Keratinocyte (primary cell): Measurements from ENCODE around the gene C7orf33. TPM values are rescaled to one million over a fixed set of nuclear protein-coding genes. Genes with fewer than 3 reads are reported as not detected.

Experiments
- DNase-seq: peaks from one replicate; pipeline ENCODE4 v3.0.0-alpha.2; 2011; ENCODE audit warnings: low read depth, missing footprints, low spot score
- FAIRE-seq: peaks from 2 replicates; lab custom pipeline; 2011; peaks lifted over from hg19 to GRCh38; lab: Jason Lieb, UNC
- H2AFZ ChIP-seq: 2 replicates; pipeline ENCODE4 v1.6.0; 2012; ENCODE audit warnings: low read length, control low read depth, inconsistent platforms; ENCODE audit not compliant: control insufficient read depth
- H3K27ac ChIP-seq: 2 replicates; pipeline ENCODE4 v1.5.1; 2011; ENCODE audit warnings: low read length; ENCODE audit not compliant: control insufficient read depth, insufficient read depth
- H3K27me3 ChIP-seq: 3 replicates; pipeline ENCODE4 v1.6.0; 2011; ENCODE audit warnings: low read length; ENCODE audit not compliant: control insufficient read depth, insufficient read depth; ENCODE audit errors: extremely low read depth
- H3K36me3 ChIP-seq, 2 experiments: 2 replicates in 1 of 2; 3 replicates in 1 of 2; pipeline ENCODE4 v1.5.1; 2011; ENCODE audit warnings: low read length in 2 of 2, mild to moderate bottlenecking in 1 of 2; ENCODE audit not compliant: control insufficient read depth in 2 of 2, insufficient read depth in 2 of 2; ENCODE audit errors: extremely low read depth in 1 of 2
- H3K4me1 ChIP-seq: 3 replicates; pipeline ENCODE4 v1.5.1; 2011; ENCODE audit warnings: low read length; ENCODE audit not compliant: control insufficient read depth, insufficient read depth; ENCODE audit errors: extremely low read depth
- H3K4me2 ChIP-seq: 3 replicates; pipeline ENCODE4 v1.6.0; 2011; ENCODE audit warnings: low read depth, low read length; ENCODE audit not compliant: control insufficient read depth, insufficient read depth; ENCODE audit errors: extremely low read depth
- H3K4me3 ChIP-seq, 3 experiments: fragments of 200-600 bp in 1 of 3; sonication (generic) in 1 of 3; 2 replicates in 2 of 3; 3 replicates in 1 of 3; pipeline ENCODE4 v1.5.1; 2011 to 2016; ENCODE audit warnings: low read length in 3 of 3, mild to moderate bottlenecking in 3 of 3, control low read depth in 2 of 3, inconsistent platforms in 1 of 3, low read depth in 1 of 3, mixed read lengths in 1 of 3, mixed run types in 1 of 3, moderate library complexity in 1 of 3; ENCODE audit not compliant: control insufficient read depth in 2 of 3, insufficient read depth in 2 of 3; ENCODE audit errors: extremely low read depth in 1 of 3
- H3K79me2 ChIP-seq: 2 replicates; pipeline ENCODE4 v1.6.0; 2012; ENCODE audit warnings: low read length; ENCODE audit not compliant: control insufficient read depth, insufficient read depth
- H3K9ac ChIP-seq: 3 replicates; pipeline ENCODE4 v1.6.0; 2011; ENCODE audit warnings: low read length; ENCODE audit not compliant: control insufficient read depth, insufficient read depth; ENCODE audit errors: extremely low read depth
- H3K9me1 ChIP-seq: 3 replicates; pipeline ENCODE4 v1.6.0; 2011; ENCODE audit warnings: low read length; ENCODE audit not compliant: control insufficient read depth, insufficient read depth; ENCODE audit errors: extremely low read depth
- H3K9me3 ChIP-seq: 2 replicates; pipeline ENCODE4 v1.5.1; 2012; ENCODE audit warnings: low read depth, low read length; ENCODE audit not compliant: control insufficient read depth
- H4K20me1 ChIP-seq: 3 replicates; pipeline ENCODE4 v1.6.0; 2011; ENCODE audit warnings: low read length; ENCODE audit not compliant: control insufficient read depth, insufficient read depth; ENCODE audit errors: extremely low read depth
- EZH2 ChIP-seq: IDR thresholded peaks from one replicate; pipeline ENCODE4 v1.6.1; 2012; ENCODE audit warnings: inconsistent platforms, mild to moderate bottlenecking, low read length, moderate library complexity
- dilution Hi-C: fragments of 300-500 bp; cut with MboI; formaldehyde crosslinking; loops from one replicate; pipeline ENCODE4 v1.7.0; 2020; ENCODE audit warnings: low sequenced_read_pairs; ENCODE audit not compliant: extremely low pct_ligation_motif_present
- polyA plus RNA-seq, 5 experiments: library from polyadenylated mRNA; depleted of rRNA in 3 of 5; stranded (reverse) in 3 of 5; stranded (forward) in 1 of 5; unstranded in 1 of 5; fragments of >200 nt; gene quantifications; 1 replicate in 1 of 5; 2 replicates in 3 of 5; 3 replicates in 1 of 5; pipeline versions ENCODE4 v1.2.1 to v1.2.3, GENCODE V29; 2011 to 2012; ENCODE audit warnings: missing spikeins in 2 of 5, low read depth in 1 of 5, low replicate concordance in 1 of 5
- TF ChIP-seq, protein P1 (sequence below), 3 experiments: IDR thresholded peaks in 1 of 3; conservative IDR thresholded peaks in 1 of 3; optimal IDR thresholded peaks in 1 of 3; 2 replicates in 2 of 3; 3 replicates in 1 of 3; pipeline versions ENCODE3 to v1.5.1; 2011; ENCODE audit warnings: low read length in 3 of 3, mild to moderate bottlenecking in 3 of 3, moderate library complexity in 2 of 3, control low read depth in 1 of 3, inconsistent platforms in 1 of 3; ENCODE audit not compliant: insufficient read depth in 2 of 3; ENCODE audit errors: extremely low read depth in 1 of 3

Gene C7orf33
- polyA plus RNA-seq, 1 donor (not counting 4 experiments of a cell fraction or from before 2014, with no cell fraction given): not detected

DNA sequence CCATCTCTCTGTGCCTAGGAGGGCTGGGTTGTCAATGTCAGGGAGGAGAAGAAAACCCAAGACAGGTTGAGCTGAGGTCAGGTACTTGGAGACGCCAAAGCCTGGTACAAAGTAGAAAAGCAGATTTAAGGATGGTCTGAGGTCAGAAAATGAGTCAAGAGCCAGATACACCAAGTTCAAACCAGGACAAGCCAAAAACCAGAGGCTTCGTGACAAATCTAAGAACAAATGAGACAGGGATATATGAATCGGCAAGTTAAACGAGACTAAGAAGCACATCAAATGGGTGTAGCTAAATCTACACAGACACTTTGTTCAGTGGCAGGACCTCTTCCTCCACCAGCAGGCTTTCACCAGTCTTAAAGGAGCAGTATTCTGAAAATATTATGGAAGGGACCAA lies 34.2 kb downstream of the C7orf33 start:
- Histone ChIP-seq H4K20me1 (no peaks in the 10 kb centered on the region), H3K36me3 (no peaks in the 10 kb centered on the region), H3K9me1 (no peaks in the 10 kb centered on the region), H3K9me3 (no peaks in the 10 kb centered on the region), H3K4me1 (no peaks in the 10 kb centered on the region), H3K4me2 (no peak overlapping the region), H3K27me3 (no peaks in the 10 kb centered on the region), H3K79me2 (no peaks in the 10 kb centered on the region), H3K9ac (no peak overlapping the region), H2AFZ (no peak overlapping the region), H3K4me3 (no peak overlapping the region), H3K27ac (no peak overlapping the region)
- TF ChIP-seq, protein P1, sequence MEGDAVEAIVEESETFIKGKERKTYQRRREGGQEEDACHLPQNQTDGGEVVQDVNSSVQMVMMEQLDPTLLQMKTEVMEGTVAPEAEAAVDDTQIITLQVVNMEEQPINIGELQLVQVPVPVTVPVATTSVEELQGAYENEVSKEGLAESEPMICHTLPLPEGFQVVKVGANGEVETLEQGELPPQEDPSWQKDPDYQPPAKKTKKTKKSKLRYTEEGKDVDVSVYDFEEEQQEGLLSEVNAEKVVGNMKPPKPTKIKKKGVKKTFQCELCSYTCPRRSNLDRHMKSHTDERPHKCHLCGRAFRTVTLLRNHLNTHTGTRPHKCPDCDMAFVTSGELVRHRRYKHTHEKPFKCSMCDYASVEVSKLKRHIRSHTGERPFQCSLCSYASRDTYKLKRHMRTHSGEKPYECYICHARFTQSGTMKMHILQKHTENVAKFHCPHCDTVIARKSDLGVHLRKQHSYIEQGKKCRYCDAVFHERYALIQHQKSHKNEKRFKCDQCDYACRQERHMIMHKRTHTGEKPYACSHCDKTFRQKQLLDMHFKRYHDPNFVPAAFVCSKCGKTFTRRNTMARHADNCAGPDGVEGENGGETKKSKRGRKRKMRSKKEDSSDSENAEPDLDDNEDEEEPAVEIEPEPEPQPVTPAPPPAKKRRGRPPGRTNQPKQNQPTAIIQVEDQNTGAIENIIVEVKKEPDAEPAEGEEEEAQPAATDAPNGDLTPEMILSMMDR (optimal IDR thresholded peaks at IDR 0.05 in 1 of 3, IDR thresholded peaks at IDR 0.05 in 1 of 3, conservative IDR thresholded peaks at IDR 0.05 in 1 of 3; ENCODE audit: extremely low read depth in 1 of 3, insufficient read depth in 2 of 3, low read length in 3 of 3): no peak
- no peak for TF ChIP-seq EZH2
- no peak for DNase-seq
- no peak for FAIRE-seq
- dilution Hi-C loops: no loop called here

DNA sequence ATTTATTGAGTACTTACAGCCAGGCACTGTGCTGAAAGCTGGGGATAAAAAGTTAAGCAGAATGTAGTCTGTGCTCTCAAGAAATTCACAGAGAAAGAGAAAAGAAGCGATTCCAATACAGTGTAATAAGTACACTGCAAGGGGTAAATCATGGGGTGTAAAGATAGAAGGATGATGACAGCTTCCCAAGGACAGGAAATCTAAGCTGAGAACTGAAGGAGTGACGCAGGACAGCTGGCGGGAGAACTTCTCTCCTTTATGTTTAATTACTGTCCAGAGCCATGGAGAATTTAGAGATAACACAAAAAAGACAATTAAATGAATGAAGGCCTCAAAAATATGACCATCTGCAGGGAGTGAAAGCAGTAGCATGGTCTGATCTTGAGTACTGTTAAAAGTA lies 34.8 kb downstream of the C7orf33 start:
- H3K4me2 ChIP-seq: no peak overlapping the region
- H3K27me3 ChIP-seq: no peaks in the 10 kb centered on the region
- H3K27ac ChIP-seq: no peak overlapping the region
- no peaks in the 10 kb centered on the region for H4K20me1 ChIP-seq
- no peak overlapping the region for H2AFZ ChIP-seq
- no peaks in the 10 kb centered on the region for H3K9me1 ChIP-seq
- H3K36me3 ChIP-seq: no peaks in the 10 kb centered on the region
- DNase-seq (no peak), FAIRE-seq (no peak)
- H3K4me1 ChIP-seq: no peaks in the 10 kb centered on the region
- TF ChIP-seq, protein P1 (optimal IDR thresholded peaks at IDR 0.05 in 1 of 3, IDR thresholded peaks at IDR 0.05 in 1 of 3, conservative IDR thresholded peaks at IDR 0.05 in 1 of 3; ENCODE audit: extremely low read depth in 1 of 3, insufficient read depth in 2 of 3, low read length in 3 of 3): no peak
- no peak for TF ChIP-seq EZH2
- H3K4me3 ChIP-seq: no peak overlapping the region
- dilution Hi-C loops: no loop called here
- no peaks in the 10 kb centered on the region for H3K79me2 ChIP-seq
- no peaks in the 10 kb centered on the region for H3K9me3 ChIP-seq
- H3K9ac ChIP-seq: no peak overlapping the region
